Measurements from ENCODE around the gene TSEN2. TPM values are rescaled to one million over a fixed set of nuclear protein-coding genes. Genes with fewer than 3 reads are reported as not detected.

The TSEN2 gene
- total and polyA plus RNA-seq, 2 of the 13 experiments (the other 11 are each of a cell fraction or from before 2014, with no cell fraction given): 11.0 to 17.3 TPM

GRCh38 chr3:12462159-12462947, 21.9 kb upstream of the TSEN2 start (continued):
- no peak for TF ChIP-seq ATRX (CRISPR knock-in tag; IDR thresholded peaks at IDR 0.05; ENCODE audit: borderline replicate concordance)
- TF ChIP-seq CSRNP1 (CRISPR knock-in tag; IDR thresholded peaks at IDR 0.05): 0 out of 2 replicates have a peak, but pooled peaks have one; percentile 42
- peak; percentile 37; the same call in 1 of the 2 replicates for TF ChIP-seq ZFY (CRISPR knock-in tag; IDR thresholded peaks at IDR 0.05)
- TF ChIP-seq ZNF609 (CRISPR knock-in tag; IDR thresholded peaks at IDR 0.05; ENCODE audit: borderline replicate concordance): peak; percentile 79; the same call in 1 of the 2 replicates
- peak; percentile 31; the same call in 1 of the 2 replicates for TF ChIP-seq MYC (CRISPR knock-in tag; IDR thresholded peaks at IDR 0.05; ENCODE audit: borderline replicate concordance)
- 0 out of 2 replicates have a peak, but pooled peaks have one; percentile 43 for TF ChIP-seq ZNF547 (CRISPR knock-in tag; IDR thresholded peaks at IDR 0.05)
- TF ChIP-seq ARNT2 (CRISPR knock-in tag; IDR thresholded peaks at IDR 0.05; ENCODE audit: low read depth): no peak
- peak; percentile 74 for TF ChIP-seq PITX1 (CRISPR knock-in tag; IDR thresholded peaks at IDR 0.05)
- TF ChIP-seq SOX5 (CRISPR knock-in tag; IDR thresholded peaks at IDR 0.05; ENCODE audit: borderline replicate concordance): peak; percentile 87; the same call in 1 of the 2 replicates
- TF ChIP-seq ZNF281 (CRISPR knock-in tag; IDR thresholded peaks at IDR 0.05; ENCODE audit: borderline replicate concordance): peak; percentile 33; the same call in 1 of the 2 replicates
- TF ChIP-seq ZNF629 (CRISPR knock-in tag; conservative IDR thresholded peaks at IDR 0.05): no peak
- 0 out of 2 replicates have a peak, but pooled peaks have one; percentile 24 for TF ChIP-seq ZNF563 (CRISPR knock-in tag; IDR thresholded peaks at IDR 0.05)
- TF ChIP-seq ZBTB44 (CRISPR knock-in tag; IDR thresholded peaks at IDR 0.05): no peak
- no peak for TF ChIP-seq KLF11 (CRISPR knock-in tag; IDR thresholded peaks at IDR 0.05)
- no peak for TF ChIP-seq ZNF75D (CRISPR knock-in tag; IDR thresholded peaks at IDR 0.05; ENCODE audit: borderline replicate concordance)
